Thyroid gland (tissue), 4 donors: Measurements from ENCODE around the gene SOX13.

Experiments
- POLR2A ChIP-seq, 2 donors: fragments of 450-650 bp; IDR thresholded peaks; one replicate each; pipeline ENCODE4 v1.6.1; 2017; ENCODE audit warnings: antibody characterized with exemption in 2 of 2, mild to moderate bottlenecking in 2 of 2, moderate library complexity in 1 of 2
- TF ChIP-seq, protein P1 (sequence below), 6 experiments: fragments of 200-600 bp in 3 of 6; fragments of 450-650 bp in 3 of 6; sonication (generic) in 3 of 6; IDR thresholded peaks; one replicate each; pipeline ENCODE4 v1.5.1; 2016 to 2019; ENCODE audit warnings: antibody characterized with exemption in 6 of 6, mild to moderate bottlenecking in 2 of 6, inconsistent platforms in 1 of 6, moderate library complexity in 1 of 6

DNA sequence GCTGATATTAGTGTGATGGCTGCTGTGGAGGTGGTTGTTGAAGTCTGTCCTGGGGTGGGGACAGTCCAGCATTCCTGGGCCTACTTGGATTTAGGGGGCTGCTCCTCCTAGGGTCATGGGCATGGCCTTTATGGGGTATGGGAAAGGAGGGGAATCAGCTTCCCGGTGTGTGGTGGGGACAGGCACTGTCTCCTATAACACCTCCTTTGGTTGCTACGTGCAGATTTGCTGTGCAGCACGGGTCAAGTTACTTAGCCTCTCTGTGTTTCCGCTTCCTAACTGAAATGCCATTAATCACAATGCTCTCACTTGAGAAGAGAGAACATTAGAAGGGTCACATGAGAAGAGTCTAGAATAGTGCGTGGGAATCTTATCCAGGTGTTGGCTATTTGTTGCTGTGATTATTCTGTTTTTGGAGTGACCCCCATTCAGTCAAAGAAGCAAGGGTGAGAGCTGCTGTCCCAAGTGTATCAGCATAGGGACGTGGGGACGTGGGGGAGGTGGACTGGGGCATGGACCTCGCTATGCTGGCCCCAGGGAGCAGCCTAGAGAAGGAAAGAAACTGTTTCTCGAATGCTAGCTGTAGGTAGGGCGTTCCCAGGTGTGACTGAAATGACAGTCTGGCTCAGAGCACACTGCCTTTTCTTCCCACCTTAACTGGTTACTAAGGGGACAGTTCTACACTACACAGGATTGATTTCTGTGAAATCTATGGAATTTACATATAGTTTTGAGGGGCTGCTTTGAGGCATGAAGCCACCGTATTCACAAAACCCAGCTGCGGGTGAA is 19.9 kb downstream of the SOX13 start:
- TF ChIP-seq POLR2A (IDR thresholded peaks at IDR 0.05) = no peak
- TF ChIP-seq, protein P1, sequence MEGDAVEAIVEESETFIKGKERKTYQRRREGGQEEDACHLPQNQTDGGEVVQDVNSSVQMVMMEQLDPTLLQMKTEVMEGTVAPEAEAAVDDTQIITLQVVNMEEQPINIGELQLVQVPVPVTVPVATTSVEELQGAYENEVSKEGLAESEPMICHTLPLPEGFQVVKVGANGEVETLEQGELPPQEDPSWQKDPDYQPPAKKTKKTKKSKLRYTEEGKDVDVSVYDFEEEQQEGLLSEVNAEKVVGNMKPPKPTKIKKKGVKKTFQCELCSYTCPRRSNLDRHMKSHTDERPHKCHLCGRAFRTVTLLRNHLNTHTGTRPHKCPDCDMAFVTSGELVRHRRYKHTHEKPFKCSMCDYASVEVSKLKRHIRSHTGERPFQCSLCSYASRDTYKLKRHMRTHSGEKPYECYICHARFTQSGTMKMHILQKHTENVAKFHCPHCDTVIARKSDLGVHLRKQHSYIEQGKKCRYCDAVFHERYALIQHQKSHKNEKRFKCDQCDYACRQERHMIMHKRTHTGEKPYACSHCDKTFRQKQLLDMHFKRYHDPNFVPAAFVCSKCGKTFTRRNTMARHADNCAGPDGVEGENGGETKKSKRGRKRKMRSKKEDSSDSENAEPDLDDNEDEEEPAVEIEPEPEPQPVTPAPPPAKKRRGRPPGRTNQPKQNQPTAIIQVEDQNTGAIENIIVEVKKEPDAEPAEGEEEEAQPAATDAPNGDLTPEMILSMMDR (IDR thresholded peaks at IDR 0.05) = no peak
